ENCODE data around the gene FOSL1. TPM values are rescaled to one million over a fixed set of nuclear protein-coding genes. Genes with fewer than 3 reads are reported as not detected.

FOSL1 gene
- total RNA-seq, 1 experiment from 2014 or later = 33.7 TPM

DNA sequence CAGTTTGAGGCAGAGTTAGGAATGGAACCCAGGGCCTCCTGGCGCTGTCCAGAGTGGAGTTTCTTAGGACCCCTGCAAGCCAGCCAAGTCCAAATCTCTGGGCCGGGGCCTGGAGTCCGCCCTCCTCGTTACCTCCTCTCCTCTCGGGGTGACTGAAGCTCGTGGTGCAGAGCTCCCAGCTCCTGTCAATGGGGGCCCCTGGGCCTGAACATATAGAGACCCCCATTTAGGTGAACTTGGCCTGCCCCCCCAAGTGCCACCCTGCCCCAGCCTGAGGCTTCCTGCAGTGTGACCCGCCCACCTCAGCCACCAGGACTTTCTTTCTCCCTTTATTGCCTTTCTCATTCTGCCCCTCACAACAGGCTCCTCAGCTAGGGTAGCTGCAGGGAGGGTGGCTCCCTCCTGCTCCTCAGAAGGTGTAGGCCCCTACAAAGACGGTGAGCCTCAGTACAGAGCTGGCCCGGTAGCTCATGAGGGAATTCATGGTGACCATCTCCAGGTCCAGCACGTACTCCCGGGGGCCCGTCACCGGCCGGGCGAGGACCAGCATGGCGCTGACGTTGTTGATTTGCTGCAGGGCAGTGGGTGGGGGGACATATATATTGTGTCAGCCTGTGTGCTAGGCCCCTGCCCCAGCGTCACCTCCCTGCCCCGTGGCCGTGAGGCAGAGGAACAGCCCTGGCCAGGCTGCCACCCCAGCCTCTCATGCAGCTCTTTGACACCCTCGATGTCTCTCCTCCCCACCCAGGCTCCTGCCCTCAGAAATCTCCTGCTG lies 33.5 kb downstream of the FOSL1 start:
- Histone ChIP-seq H4K8ac (replicated peaks; ENCODE audit: insufficient read length, low read depth, low read length) (no peak overlapping the region), H2BK15ac (ENCODE audit: low read depth, low read length) (no peak overlapping the region), H3T11ph (ENCODE audit: low read length) (no peak overlapping the region), H3K18ac (ENCODE audit: insufficient read length, low read depth, low read length) (no peak overlapping the region), H3K4ac (ENCODE audit: low read depth, low read length) (no peak overlapping the region), H4K5ac (ENCODE audit: insufficient read length, low read depth, low read length) (no peak overlapping the region), H2BK5ac (ENCODE audit: insufficient read length, low read length) (no peak overlapping the region), H3K9ac (ENCODE audit: extremely low read depth, insufficient read length, low read length) (no peak overlapping the region), H3K79me1 (ENCODE audit: insufficient read depth, low read depth, low read length, poor library complexity, severe bottlenecking) (no peaks in the 10 kb centered on the region), H2BK12ac (ENCODE audit: insufficient read length, low read depth, low read length) (no peak overlapping the region), H3K27me3 (ENCODE audit: insufficient read depth, low read length) (no peaks in the 10 kb centered on the region; the same call in 1 of the 2 replicates), H4K20me1 (ENCODE audit: control insufficient read depth, insufficient read depth, insufficient read length) (no peaks in the 10 kb centered on the region), H2AFZ (ENCODE audit: low read length) (no peak overlapping the region), H3K56ac (ENCODE audit: insufficient read length, low read depth, low read length) (no peak overlapping the region), H3K23ac (ENCODE audit: insufficient read length, low read depth, low read length) (no peak overlapping the region), H3K27ac (ENCODE audit: insufficient read length, low read depth, low read length) (no peak overlapping the region), H2BK120ac (ENCODE audit: low read depth, low read length, poor library complexity, severe bottlenecking) (no peak overlapping the region), H3K79me2 (ENCODE audit: insufficient read depth, low read length) (no peaks in the 10 kb centered on the region), H3K14ac (ENCODE audit: insufficient read depth, low read length) (no peak overlapping the region), H3K4me2 (ENCODE audit: insufficient read depth, insufficient read length, low read length) (no peak overlapping the region), H2BK20ac (ENCODE audit: low read depth, low read length, poor library complexity, severe bottlenecking) (no peak overlapping the region), H3K4me1 (ENCODE audit: insufficient read depth, low read length) (no peaks in the 10 kb centered on the region), H2AK5ac (ENCODE audit: insufficient read length, low read length) (no peak overlapping the region), H3K9me3 (ENCODE audit: control insufficient read depth, low read depth, low read length) (no peaks in the 10 kb centered on the region), H4K91ac (ENCODE audit: insufficient read length, low read depth, low read length) (no peak overlapping the region), H3K23me2 (ENCODE audit: insufficient read length, low read depth, low read length, poor library complexity, severe bottlenecking) (no peaks in the 10 kb centered on the region)
- TF ChIP-seq, protein P1, sequence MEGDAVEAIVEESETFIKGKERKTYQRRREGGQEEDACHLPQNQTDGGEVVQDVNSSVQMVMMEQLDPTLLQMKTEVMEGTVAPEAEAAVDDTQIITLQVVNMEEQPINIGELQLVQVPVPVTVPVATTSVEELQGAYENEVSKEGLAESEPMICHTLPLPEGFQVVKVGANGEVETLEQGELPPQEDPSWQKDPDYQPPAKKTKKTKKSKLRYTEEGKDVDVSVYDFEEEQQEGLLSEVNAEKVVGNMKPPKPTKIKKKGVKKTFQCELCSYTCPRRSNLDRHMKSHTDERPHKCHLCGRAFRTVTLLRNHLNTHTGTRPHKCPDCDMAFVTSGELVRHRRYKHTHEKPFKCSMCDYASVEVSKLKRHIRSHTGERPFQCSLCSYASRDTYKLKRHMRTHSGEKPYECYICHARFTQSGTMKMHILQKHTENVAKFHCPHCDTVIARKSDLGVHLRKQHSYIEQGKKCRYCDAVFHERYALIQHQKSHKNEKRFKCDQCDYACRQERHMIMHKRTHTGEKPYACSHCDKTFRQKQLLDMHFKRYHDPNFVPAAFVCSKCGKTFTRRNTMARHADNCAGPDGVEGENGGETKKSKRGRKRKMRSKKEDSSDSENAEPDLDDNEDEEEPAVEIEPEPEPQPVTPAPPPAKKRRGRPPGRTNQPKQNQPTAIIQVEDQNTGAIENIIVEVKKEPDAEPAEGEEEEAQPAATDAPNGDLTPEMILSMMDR (conservative IDR thresholded peaks at IDR 0.05) = no peak
- H3K27ac Mint-ChIP-seq = peak overlapping the region; percentile 44 to 75 (median 54); a peak in 2 of 7 replicates
- no peak for DNase-seq
- H3K36me3 Mint-ChIP-seq (ENCODE audit: insufficient read depth in 1 of 3, low read depth in 3 of 3) = peaks cover 19 to 38% (median 35%) of the 10 kb centered on the region in 3 experiments; a peak in 6 of 7 replicates
- WGBS (ENCODE audit: extremely low coverage, insufficient read length, low lambda C conversion rate) = no CpG with 5 or more reads among the region's 21 CpGs
- peaks cover 12 to 13% of the 10 kb centered on the region in 2 experiments for H3K4me1 Mint-ChIP-seq
- H3K9me3 Mint-ChIP-seq = no peaks in the 10 kb centered on the region
- peak overlapping the region; percentile 77 to 90; a peak in 3 of 5 replicates for H3K4me3 Mint-ChIP-seq
- H3K27me3 Mint-ChIP-seq (ENCODE audit: low read depth) = peaks cover 5% of the 10 kb centered on the region

All from H9 (cell line).